Muscle of back (tissue), 13 donors: ENCODE measurements around the gene PRDM2. TPM values are rescaled to one million over a fixed set of nuclear protein-coding genes. Genes with fewer than 3 reads are reported as not detected.
A peak's percentile ranks its signal among the peaks of the same experiment; 100 is the strongest.
"Not testable (repeated sequence)": the region's sequence is repeated elsewhere in the genome, so short reads cannot be mapped to it uniquely, and the experiment has no call there.

Source experiments
- DNase-seq, 3 donors: peaks; one replicate each; pipeline versions ENCODE4 v3.0.0 to v3.0.0-alpha.2; 2013
- long read RNA-seq, 9 donors: transcript quantifications; one replicate each; lab custom pipeline, GENCODE V29; 2026
- polyA plus RNA-seq, 10 donors: library from polyadenylated mRNA; unstranded; fragments of 120-200 nt; gene quantifications; one replicate each; pipeline ENCODE4 v1.2.1, GENCODE V29; 2013; ENCODE audit not compliant: insufficient read length in 10 of 10

Gene PRDM2, protein sequence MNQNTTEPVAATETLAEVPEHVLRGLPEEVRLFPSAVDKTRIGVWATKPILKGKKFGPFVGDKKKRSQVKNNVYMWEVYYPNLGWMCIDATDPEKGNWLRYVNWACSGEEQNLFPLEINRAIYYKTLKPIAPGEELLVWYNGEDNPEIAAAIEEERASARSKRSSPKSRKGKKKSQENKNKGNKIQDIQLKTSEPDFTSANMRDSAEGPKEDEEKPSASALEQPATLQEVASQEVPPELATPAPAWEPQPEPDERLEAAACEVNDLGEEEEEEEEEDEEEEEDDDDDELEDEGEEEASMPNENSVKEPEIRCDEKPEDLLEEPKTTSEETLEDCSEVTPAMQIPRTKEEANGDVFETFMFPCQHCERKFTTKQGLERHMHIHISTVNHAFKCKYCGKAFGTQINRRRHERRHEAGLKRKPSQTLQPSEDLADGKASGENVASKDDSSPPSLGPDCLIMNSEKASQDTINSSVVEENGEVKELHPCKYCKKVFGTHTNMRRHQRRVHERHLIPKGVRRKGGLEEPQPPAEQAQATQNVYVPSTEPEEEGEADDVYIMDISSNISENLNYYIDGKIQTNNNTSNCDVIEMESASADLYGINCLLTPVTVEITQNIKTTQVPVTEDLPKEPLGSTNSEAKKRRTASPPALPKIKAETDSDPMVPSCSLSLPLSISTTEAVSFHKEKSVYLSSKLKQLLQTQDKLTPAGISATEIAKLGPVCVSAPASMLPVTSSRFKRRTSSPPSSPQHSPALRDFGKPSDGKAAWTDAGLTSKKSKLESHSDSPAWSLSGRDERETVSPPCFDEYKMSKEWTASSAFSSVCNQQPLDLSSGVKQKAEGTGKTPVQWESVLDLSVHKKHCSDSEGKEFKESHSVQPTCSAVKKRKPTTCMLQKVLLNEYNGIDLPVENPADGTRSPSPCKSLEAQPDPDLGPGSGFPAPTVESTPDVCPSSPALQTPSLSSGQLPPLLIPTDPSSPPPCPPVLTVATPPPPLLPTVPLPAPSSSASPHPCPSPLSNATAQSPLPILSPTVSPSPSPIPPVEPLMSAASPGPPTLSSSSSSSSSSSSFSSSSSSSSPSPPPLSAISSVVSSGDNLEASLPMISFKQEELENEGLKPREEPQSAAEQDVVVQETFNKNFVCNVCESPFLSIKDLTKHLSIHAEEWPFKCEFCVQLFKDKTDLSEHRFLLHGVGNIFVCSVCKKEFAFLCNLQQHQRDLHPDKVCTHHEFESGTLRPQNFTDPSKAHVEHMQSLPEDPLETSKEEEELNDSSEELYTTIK (N-terminal part only)
- polyA plus RNA-seq, result 10 to 100 TPM; 28.3 to 43.8 (median 38.3) TPM
- long read RNA-seq, donor 1, result 0 reads
- long read RNA-seq, donor 2, partial matches to known transcripts, result 6 of 6 reads
- long read RNA-seq, donor 2, other reads (novel, unspliced or antisense), result 0 of 6 reads
- long read RNA-seq, donor 3, result 0 reads
- long read RNA-seq, donor 4, result 0 reads
- long read RNA-seq, donor 5, result 0 reads
- long read RNA-seq, donor 6, result 0 reads
- long read RNA-seq, donor 7, partial matches to known transcripts, result 5 of 5 reads
- long read RNA-seq, donor 7, other reads (novel, unspliced or antisense), result 0 of 5 reads
- long read RNA-seq, donor 8, result 0 reads
- long read RNA-seq, donor 9, result 0 reads

DNA sequence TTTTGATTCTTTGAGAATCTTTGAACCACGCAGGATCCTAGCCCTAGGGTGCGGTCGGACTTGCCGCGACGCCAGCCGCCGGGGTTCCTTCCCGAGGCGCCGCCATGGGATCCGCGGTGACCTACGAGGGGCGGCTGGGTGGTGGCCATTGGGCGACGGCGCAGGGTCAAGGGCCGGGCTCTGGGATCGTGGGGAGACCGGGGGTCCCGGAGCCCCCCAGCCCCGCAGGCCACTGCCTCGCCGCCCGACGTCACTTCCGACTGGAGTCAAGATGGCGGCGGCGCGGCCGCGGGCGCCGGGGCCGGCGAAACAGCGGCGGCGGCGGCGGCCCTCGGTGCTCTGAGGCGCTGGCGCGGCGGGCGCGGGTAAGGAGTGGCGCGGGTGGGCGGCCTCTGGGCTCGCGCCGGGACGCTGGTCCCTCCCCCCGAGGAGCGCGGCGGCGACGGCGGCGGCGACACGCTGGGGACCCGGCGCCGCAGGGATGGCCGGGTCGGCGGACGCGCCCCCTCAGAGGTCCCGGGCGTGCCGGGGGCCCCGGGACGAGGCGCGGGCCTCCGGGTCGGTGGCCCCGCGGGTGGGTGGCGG lies at the start of gene PRDM2:
Gene PRDM2, plus strand, starts transcription at position 253 of the 585 bp plus-strand sequence. CDS start 15,418 bp downstream, outside the sequence.
- DNase-seq, result peak; percentile 43 to 86 (median 61)

DNA sequence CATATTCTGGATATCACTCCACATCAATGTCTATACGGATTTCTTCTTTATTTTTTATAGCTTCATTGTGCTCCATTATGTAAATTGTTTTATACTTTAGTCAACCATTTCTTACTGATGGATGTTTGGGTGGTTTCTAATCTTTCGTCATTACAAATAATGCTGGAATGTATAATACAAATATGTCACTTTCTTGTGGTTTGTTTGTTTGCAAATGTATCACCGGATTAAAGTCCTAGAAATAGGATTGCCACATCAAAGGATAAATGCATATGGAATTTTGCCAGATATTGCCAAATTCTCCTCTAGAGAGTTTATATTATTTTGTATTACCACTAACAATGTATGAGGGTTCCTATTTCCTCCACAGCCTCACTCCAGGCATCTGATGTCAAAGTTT lies 48.7 kb upstream of the PRDM2 start:
- no peak for DNase-seq

DNA sequence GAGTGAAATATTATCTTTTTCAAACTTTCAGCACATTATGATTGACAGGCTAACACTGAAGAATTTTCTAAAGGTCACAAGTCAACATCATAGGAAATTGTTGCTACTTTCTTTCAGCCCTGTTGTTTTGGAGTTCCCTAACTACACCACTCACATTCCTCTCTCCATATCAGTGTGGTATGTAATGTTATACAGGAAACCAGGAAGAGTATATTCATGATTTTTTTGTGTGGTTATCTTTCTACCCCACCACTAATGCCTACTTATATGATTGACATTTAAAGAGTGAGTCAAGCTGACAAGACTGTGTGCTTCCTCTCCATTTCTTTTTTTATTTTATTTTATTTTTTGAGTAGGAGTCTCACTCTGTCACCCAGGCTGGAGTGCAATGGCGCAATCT lies 47.8 kb upstream of the PRDM2 start:
- DNase-seq, result no peak

DNA sequence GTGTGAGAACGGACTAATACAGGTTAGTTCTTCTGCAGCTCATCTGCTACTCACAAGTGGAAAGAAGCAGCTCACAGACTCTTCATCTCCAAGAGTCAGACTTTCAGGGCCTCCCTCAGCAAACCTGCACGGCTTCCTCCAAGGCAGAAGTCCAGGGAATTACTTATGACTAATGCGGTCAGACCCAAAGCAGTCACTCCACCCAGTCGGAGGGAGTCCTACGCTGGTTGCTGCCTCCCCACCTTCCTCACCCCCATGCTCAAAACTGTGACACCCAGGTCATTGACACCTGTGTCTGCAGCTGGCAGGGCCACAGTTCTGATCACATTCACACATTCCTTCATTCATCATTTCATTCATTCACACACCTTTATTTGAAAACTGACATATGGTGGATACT lies 38.4 kb upstream of the PRDM2 start:
- DNase-seq, result no peak

DNA sequence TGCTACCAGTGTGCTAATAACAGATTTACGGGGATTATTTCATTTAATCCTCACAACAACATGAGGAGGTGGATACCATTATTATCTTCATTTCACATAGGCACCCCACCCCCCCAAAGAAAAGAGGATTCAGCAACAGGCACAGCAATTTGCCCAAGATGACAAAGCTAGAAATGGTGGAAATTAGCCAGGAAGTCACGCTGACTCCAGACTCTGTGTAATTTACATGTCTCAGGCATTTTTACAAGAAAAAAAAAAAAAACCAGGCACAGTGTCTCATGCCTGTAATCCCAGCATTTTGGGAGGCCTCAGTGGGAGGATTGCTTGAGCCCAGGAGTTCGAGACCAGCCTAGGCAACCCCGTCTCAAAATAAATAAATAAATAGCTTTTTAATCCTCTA lies 37.5 kb upstream of the PRDM2 start:
- DNase-seq, result peak in 2 of 3 donors; percentile 19 to 41

DNA sequence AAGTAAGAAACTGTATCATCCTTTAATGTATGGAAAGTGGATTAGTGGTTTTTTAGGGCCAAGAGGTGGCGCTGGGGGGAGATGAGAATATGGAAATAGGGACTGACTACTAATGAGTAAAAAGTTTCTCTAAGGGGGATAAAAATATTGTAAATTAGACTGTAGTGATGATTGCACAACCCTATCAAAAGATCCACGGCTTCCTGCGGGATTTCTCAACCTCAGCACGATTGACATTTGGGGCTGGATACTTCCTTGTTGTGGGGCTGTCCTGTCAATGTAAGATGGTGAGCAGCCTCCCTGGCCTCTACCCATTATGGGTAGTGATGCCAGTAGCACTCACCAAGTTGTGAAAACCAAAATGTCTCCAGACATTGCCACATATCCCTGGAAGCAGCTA lies 36.0 kb upstream of the PRDM2 start:
- DNase-seq, result no peak

DNA sequence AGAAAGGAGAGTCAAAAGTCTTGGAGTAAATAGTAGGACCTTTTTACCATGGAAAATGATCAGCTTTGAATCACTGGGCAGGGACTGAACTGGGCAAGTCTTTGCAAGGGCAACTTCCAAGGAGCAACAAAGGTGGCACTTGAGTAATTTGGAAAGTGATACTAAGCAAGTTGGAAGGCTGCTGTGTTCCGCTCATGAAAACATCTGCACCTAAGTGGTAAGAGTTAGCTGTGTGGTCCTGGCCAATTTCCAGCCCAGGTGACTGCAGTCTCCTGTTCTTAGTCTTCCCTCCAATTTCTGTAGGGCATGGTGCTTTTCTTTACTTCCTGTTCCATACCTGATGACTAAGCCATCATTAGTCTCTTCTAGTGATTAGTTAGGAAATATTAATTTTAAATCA lies 35.5 kb upstream of the PRDM2 start:
- DNase-seq, result no peak

DNA sequence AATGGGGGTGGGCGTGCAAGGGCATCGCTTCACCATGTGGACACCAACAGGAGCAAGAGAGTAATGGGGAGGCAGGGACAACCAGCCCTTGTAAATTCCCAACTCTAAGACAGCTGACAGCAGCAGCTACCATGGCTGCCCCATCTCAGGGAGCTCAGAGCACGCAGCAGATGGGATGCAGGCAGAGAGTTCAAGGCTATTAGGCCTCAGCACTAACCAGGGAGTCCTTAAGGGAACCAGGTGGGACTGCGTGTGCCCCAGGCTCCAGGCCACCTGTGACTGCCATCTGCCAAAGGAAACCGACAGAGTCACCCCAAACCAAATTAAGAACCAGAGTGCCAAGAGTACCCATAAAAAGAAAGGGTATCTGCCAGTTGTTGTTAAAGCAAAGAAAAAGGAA lies 33.7 kb upstream of the PRDM2 start:
- DNase-seq, result no peak

DNA sequence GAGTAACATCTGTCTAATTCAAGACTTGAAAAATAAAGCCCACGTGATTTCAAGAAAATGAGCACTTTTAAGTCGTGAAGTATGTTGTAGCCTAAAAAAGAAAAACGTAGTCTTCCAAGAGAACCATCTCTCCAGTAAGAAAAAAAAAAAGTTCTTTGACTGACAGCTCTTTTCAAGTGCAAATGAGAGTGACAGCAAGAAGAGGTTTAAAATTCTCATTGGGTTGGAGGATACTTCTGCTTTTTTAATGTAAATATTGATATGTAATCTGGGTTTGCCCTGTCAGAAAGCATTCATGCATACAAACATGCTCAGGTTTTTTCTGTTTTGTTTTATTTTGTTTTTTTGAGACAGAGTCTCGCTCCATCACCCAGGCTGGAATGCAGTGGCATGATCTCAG lies 32.3 kb upstream of the PRDM2 start:
- no peak for DNase-seq

DNA sequence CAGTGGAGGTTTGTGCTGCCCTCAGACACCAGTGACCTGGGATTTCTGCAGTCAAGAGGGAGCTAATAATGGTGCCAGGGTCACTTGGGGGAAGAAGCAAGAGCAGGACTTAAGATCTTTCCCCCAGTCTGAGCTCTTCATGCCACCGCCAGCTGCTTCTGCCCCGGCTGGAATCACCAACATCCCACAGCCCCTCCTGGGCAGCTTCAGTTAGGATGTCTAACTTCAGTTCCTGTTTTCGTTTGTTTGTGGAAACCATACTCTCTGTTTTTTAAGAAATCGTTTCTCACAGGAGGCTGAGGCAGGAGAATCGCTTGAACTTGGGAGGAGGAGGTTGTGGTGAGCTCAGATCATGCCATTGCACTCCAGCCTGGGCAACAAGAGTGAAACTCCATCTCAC lies 25.6 kb upstream of the PRDM2 start:
- no peak for DNase-seq

DNA sequence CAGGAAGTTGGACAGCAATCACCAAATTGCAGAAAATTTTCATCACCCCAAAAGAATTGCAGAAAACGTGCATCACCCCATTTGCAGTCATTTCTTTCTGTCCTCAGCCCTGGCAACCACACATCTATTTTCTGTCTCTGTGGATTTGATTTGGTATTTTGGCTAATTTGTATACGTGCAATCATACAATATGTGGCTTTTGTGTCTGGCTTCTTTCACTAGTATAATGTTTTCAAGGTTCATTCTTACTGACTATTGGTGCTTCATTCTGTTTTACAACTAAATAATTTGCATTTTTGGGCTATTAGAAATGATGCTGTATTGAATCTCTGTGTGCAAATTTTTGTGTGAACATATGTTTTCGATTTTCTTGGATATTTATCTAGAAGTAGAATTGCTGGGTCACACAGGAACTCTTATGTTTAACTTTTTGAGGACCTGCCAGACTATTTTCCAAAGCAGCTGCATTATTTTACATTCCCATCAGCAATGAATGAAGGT lies 24.8 kb upstream of the PRDM2 start:
- DNase-seq, result peak; percentile 62 to 86 (median 77)

DNA sequence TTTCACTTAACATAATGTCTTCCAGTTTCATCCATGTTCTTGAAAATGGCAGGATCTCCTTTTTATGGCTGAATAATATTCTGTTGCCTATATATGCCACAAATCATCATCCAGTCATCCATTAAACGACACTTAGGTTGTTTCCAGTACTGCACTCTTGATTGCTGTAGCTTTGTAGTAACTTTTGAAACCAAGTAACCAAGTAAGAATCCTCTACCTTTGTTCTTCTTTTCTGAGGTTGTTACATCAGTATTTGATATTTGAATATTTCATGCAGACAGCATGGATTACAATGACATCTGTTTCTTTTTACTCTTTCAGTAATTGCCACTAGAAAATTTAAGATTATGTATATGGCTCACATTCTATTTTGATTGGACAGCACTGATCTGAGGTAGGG lies 22.1 kb upstream of the PRDM2 start:
- no peak for DNase-seq

DNA sequence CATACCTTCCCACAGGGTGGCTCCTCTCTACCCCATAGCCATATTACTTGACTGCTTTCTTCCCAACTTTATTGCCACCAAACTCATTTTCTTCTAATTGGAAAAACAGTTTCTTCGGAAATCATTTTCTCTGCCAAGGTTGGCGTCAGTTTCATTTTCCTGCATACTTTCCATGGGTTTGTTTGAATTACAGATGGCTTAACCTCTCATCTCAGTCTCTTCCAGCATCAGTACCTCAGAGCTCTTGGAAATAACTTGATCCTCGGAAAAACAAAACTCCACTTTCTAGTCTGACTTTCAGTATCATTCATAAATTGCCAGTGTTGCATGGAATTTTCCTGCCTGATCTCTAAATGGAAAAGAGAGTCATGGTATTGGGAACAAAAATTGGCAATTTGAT lies 20.3 kb upstream of the PRDM2 start:
- DNase-seq, result peak in 2 of 3 donors; percentile 29 to 49

DNA sequence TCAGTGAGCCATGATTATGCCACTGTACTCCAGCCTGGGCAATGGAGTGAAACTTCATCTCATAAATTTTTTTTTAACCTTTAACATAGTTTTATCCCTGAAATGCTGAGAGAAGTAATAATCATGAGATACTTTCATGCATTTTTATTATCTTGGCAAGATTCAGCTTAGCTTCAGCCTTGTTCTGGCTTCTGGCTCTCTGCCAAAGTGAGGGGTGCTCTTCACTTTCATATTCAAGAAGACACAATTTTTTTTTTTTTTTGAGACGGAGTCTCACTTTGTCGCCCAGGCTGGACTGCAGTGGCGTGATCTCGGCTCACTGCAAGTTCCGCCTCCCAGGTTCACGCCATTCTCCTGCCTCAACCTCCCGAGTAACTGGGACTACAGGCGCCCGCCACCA lies 19.4 kb upstream of the PRDM2 start:
- DNase-seq, result peak in 2 of 3 donors; percentile 36 to 62

DNA sequence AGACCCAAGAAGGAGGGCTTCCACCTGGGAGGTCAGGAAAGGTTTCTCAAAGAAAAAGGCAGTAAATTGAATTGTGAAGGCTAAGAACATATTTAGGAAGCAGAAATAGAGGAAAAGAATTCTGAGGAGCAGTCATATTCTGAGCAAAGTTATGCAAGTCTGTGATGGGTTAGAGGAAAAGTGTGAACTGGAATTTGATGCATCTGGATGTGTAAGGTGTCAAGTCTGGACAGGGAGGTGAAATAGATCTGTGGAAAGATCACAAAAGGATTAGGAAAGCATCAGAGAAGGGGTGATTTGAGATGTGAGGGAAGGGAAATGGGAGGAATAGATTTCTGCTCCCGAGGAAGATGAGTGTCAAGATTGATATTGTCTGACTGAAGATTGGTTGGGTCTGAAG lies 18.1 kb upstream of the PRDM2 start:
- no peak for DNase-seq

DNA sequence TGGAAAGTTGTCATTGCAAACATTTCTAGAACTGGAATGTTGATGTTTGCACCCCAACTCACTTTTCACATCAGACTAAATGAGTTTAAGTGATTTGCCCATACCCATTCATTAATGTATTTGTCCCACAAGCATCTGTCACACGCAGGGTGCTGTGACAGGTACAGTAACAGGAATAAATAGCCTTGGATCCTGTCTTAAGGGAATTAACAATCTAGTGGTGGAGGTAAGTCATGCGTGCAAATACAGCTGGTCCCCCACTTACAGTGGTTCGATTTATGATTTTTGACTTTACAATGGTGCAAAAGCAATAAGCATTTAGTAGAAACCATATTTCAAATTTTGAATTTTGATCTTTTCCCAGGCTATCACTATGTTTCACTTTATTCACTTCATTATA lies 17.5 kb upstream of the PRDM2 start:
- no peak for DNase-seq

DNA sequence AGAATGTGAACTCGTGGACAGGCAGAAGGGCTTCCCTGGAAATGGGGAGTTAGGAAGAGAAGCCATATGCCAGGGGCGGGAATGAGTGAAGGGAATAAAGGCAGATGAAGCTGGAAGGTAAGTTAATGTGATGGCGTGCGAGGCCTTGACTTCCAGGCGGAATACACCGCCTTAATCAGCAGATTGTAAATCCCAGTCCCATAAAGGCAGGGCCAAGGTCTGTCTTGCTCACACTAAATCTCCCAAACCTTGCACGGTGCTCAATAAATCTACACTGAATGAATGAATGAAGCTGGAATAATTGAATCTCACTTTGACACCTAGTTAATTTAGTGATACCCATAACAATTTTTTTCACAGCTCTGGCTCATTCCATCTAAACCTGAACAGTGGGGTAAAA lies 16.8 kb upstream of the PRDM2 start:
- DNase-seq, result no peak

DNA sequence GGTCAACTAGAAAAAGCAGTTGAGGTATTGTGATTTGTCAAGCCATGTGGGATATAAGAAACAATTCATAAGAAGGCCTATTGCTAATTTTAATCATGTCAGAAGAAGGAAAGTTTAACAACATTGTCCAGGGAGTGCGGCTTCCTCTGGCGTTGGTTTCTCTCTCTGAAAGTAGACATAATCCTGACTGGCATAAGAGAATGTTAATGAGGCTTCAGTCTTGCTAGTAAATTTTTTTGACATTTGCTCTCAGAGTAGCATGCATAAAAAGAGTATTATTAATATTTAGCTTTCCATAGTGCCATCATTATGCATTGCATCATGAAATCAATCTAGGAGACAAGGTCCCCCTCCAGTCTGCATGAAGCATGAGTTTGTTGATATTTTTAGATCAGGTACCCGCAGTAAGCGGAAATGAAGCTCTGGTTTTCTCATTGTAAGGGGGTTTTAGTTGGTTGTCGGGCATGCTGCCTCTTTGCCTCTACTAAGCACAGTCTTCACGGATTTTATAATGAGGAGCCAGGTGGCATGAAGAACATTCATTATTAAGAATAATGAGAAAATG lies 12.8 kb upstream of the PRDM2 start:
- no peak for DNase-seq

DNA sequence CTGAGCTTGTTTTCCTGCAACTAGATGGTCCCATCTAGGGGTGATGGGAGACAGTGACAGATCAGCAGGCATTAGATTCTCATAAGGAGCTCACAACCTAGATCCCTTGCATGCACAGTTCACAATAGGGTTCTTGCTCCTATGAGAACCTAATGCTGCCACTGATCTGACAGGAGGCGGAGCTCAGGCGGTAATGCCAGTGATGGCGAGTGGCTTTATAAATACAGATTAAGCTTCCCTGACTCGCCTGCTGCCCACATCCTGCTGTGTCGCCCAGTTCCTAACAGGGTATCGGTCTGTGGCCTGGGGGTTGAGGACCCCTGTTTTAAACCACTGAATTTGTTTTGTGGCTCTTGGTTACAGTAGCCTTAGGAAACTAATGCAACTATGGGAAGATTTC lies 6.9 kb upstream of the PRDM2 start:
- not testable (repeated sequence) for DNase-seq
